ENCODE data around the gene C14orf119.

GRCh38 chr14:23102801-23103200 lies 7.5 kb downstream of the C14orf119 start:
- no peak for TF ChIP-seq EP300 (IDR thresholded peaks at IDR 0.05)
- no peak for TF ChIP-seq CTCF (IDR thresholded peaks at IDR 0.05)
- TF ChIP-seq POLR2A (IDR thresholded peaks at IDR 0.05) = no peak

Data from stomach (tissue), 4 donors.